NCI-H345 (cell line): ENCODE data around the gene RPS6KA2.
A peak's percentile ranks its signal among the peaks of the same experiment; 100 is the strongest.

Experiments
- DNase-seq: peaks from one replicate; lab custom pipeline; 2025; lab: John Stamatoyannopoulos, UW

Gene RPS6KA2

GRCh38 chr6:166627033-166627874 is at the start of gene RPS6KA2:
RPS6KA2 (minus strand) TSS chr6:166627251; CDS start chr6:166627019, 232 bp downstream.
- peak; percentile 99 for DNase-seq

GRCh38 chr6:166676270-166676860 is 49.3 kb upstream of the RPS6KA2 start:
- DNase-seq, result no peak

GRCh38 chr6:166675736-166676135 is 48.7 kb upstream of the RPS6KA2 start:
- no peak for DNase-seq

- DNase-seq, result no peak
Observed at GRCh38 chr6:166673309-166673708, 46.3 kb upstream of the RPS6KA2 start.

GRCh38 chr6:166672624-166673206 is 45.7 kb upstream of the RPS6KA2 start:
- no peak for DNase-seq

- no peak for DNase-seq
Observed at GRCh38 chr6:166672146-166672545, 45.1 kb upstream of the RPS6KA2 start.

- no peak for DNase-seq
Observed at GRCh38 chr6:166671434-166672081, 44.5 kb upstream of the RPS6KA2 start.

- no peak for DNase-seq
Observed at GRCh38 chr6:166670894-166671293, 43.8 kb upstream of the RPS6KA2 start.

- no peak for DNase-seq
Observed at GRCh38 chr6:166670013-166670412, 43.0 kb upstream of the RPS6KA2 start.

- DNase-seq, result peak; percentile 15
Observed at GRCh38 chr6:166667796-166668610, 41.0 kb upstream of the RPS6KA2 start.

- DNase-seq, result no peak
Observed at GRCh38 chr6:166664135-166664534, 37.1 kb upstream of the RPS6KA2 start.

GRCh38 chr6:166663568-166663967 is 36.5 kb upstream of the RPS6KA2 start:
- no peak for DNase-seq

- DNase-seq, result no peak
Observed at GRCh38 chr6:166662690-166663089, 35.6 kb upstream of the RPS6KA2 start.

GRCh38 chr6:166661327-166662085 is 34.5 kb upstream of the RPS6KA2 start:
- no peak for DNase-seq

- DNase-seq, result no peak
Observed at GRCh38 chr6:166660157-166660688, 33.2 kb upstream of the RPS6KA2 start.

- no peak for DNase-seq
Observed at GRCh38 chr6:166659581-166659980, 32.5 kb upstream of the RPS6KA2 start.

GRCh38 chr6:166658792-166659150 is 31.7 kb upstream of the RPS6KA2 start:
- DNase-seq, result no peak

GRCh38 chr6:166658115-166658791 is 31.2 kb upstream of the RPS6KA2 start:
- no peak for DNase-seq

- DNase-seq, result no peak
Observed at GRCh38 chr6:166657531-166657930, 30.5 kb upstream of the RPS6KA2 start.
